GM23338 (cell line): ENCODE data around the gene SPEM2. TPM values are rescaled to one million over a fixed set of nuclear protein-coding genes. Genes with fewer than 3 reads are reported as not detected.
A peak's percentile ranks its signal among the peaks of the same experiment; 100 is the strongest.

Source experiments
- ATAC-seq: fragments of 200-7000 bp; cut with Tn5 transposase; 3 replicates; pipeline ENCODE4 v1.9.1; 2020
- DNase-seq: peaks from one replicate; pipeline ENCODE4 v3.0.0-alpha.2; 2015; ENCODE audit warnings: low spot score
- H2AFZ ChIP-seq: fragments of 200-600 bp; sonication (generic); 2 replicates; pipeline ENCODE4 v1.8.0; 2016; ENCODE audit warnings: antibody characterized with exemption, mild to moderate bottlenecking, moderate library complexity
- H3F3A ChIP-seq: fragments of 200-600 bp; sonication (generic); replicated peaks from 2 replicates; pipeline ENCODE4 v1.8.0; 2017; ENCODE audit warnings: antibody characterized with exemption, mixed run types, low read depth
- H3K27ac ChIP-seq: fragments of 200-600 bp; sonication (generic); 2 replicates; pipeline ENCODE4 v1.6.1; 2016; ENCODE audit warnings: low read depth
- H3K27me3 ChIP-seq: fragments of 200-600 bp; sonication (generic); 2 replicates; pipeline ENCODE4 v1.8.0; 2016; ENCODE audit warnings: mild to moderate bottlenecking, mixed run types, moderate library complexity; ENCODE audit not compliant: insufficient read depth
- H3K36me3 ChIP-seq: fragments of 200-600 bp; sonication (generic); 2 replicates; pipeline ENCODE4 v1.8.0; 2016; ENCODE audit warnings: mild to moderate bottlenecking; ENCODE audit not compliant: insufficient read depth
- H3K4me1 ChIP-seq: fragments of 200-600 bp; sonication (generic); 2 replicates; pipeline ENCODE4 v1.8.0; 2016; ENCODE audit warnings: mild to moderate bottlenecking, moderate library complexity; ENCODE audit not compliant: insufficient read depth
- H3K4me2 ChIP-seq: fragments of 200-600 bp; sonication (generic); 2 replicates; pipeline ENCODE4 v1.7.1; 2017; ENCODE audit warnings: mixed run types
- H3K4me3 ChIP-seq: fragments of 200-600 bp; sonication (generic); 2 replicates; pipeline ENCODE4 v1.6.1; 2016; ENCODE audit warnings: mixed run types
- H3K79me2 ChIP-seq: fragments of 200-600 bp; sonication (generic); replicated peaks from 2 replicates; pipeline ENCODE4 v1.8.0; 2017; ENCODE audit warnings: mild to moderate bottlenecking; ENCODE audit not compliant: insufficient read depth
- H3K9me2 ChIP-seq: fragments of 200-600 bp; sonication (generic); 2 replicates; pipeline ENCODE4 v1.8.0; 2017; ENCODE audit not compliant: insufficient read depth
- H4K20me1 ChIP-seq: fragments of 200-600 bp; sonication (generic); replicated peaks from 2 replicates; pipeline ENCODE4 v1.8.0; 2017; ENCODE audit warnings: mild to moderate bottlenecking; ENCODE audit not compliant: insufficient read depth
- H3K27ac Mint-ChIP-seq: 2 replicates; pipeline ENCODE4 v1.8.0; 2020; ENCODE audit warnings: inconsistent platforms, mild to moderate bottlenecking, moderate library complexity, mixed read lengths
- H3K27me3 Mint-ChIP-seq: 3 replicates; pipeline ENCODE4 v1.8.0; 2022; ENCODE audit warnings: low read depth, mild to moderate bottlenecking, moderate library complexity, mixed read lengths, inconsistent platforms; ENCODE audit not compliant: insufficient read depth, poor library complexity
- H3K36me3 Mint-ChIP-seq: 3 replicates; pipeline ENCODE4 v1.8.0; 2021; ENCODE audit warnings: low read depth, mild to moderate bottlenecking, inconsistent platforms, moderate library complexity, mixed read lengths
- H3K4me1 Mint-ChIP-seq: 3 replicates; pipeline ENCODE4 v1.8.0; 2020; ENCODE audit warnings: mild to moderate bottlenecking, inconsistent platforms, mixed read lengths
- H3K4me3 Mint-ChIP-seq: 3 replicates; pipeline ENCODE4 v1.8.0; 2021; ENCODE audit warnings: moderate library complexity, mild to moderate bottlenecking, inconsistent platforms, mixed read lengths
- H3K9me3 Mint-ChIP-seq: 3 replicates; pipeline ENCODE4 v1.8.0; 2020; ENCODE audit warnings: moderate library complexity, mild to moderate bottlenecking, inconsistent platforms, mixed read lengths
- CREB1 ChIP-seq: fragments of 250-450 bp; sonication (Bioruptor Pico); IDR thresholded peaks from 2 replicates; pipeline ENCODE4 v1.5.0; 2020; ENCODE audit warnings: low read depth, mild to moderate bottlenecking, moderate library complexity
- ETS1 ChIP-seq: IDR thresholded peaks from 2 replicates; pipeline ENCODE4 v1.6.1; 2016; ENCODE audit warnings: antibody characterized with exemption
- NANOG ChIP-seq: IDR thresholded peaks from 2 replicates; pipeline ENCODE4 v1.6.1; 2016; ENCODE audit warnings: antibody characterized with exemption, borderline replicate concordance
- POLR2AphosphoS5 ChIP-seq: IDR thresholded peaks from 2 replicates; pipeline ENCODE4 v1.6.1; 2016; ENCODE audit warnings: antibody characterized with exemption, low read depth
- ZNF331 ChIP-seq: fragments of 250-450 bp; sonication (Bioruptor Pico); IDR thresholded peaks from 2 replicates; pipeline ENCODE4 v1.5.0; 2020; ENCODE audit warnings: low read depth, mild to moderate bottlenecking, moderate library complexity
- polyA plus RNA-seq: library from polyadenylated mRNA; unstranded; fragments of >200 nt; fragmentation: Nextera tagmentation; extraction: Ambion mirVana; gene quantifications from 2 replicates; pipeline ENCODE4 v1.2.1, GENCODE V29; 2016
- total RNA-seq: library from RNA; depleted of rRNA; stranded (reverse); fragments of >200 nt; shearing (Covaris generic); gene quantifications from 2 replicates; pipeline ENCODE4 v1.2.3, GENCODE V29; 2014
- TF ChIP-seq, protein P1 (sequence below): fragments of 250-450 bp; sonication (Bioruptor Pico); IDR thresholded peaks from 2 replicates; pipeline ENCODE4 v1.5.0; 2020; ENCODE audit warnings: mild to moderate bottlenecking, moderate library complexity

The SPEM2 gene
- total and polyA plus RNA-seq, 2 experiments from 2014 or later, result not detected

- Histone ChIP-seq H3K4me3 (peak within 1 kb of the TSS; percentile 98), H3K4me2 (peak within 1 kb of the TSS; percentile 76), H4K20me1 (peaks cover 3% of the 10 kb centered on the region; the same call in 1 of the 2 replicates), H3K4me1 (peaks cover 32% of the 10 kb centered on the region), H3F3A (peaks cover 47% of the 10 kb centered on the region), H3K36me3 (no peaks in the 10 kb centered on the region), H3K79me2 (no peaks in the 10 kb centered on the region), H3K9me2 (no peaks in the 10 kb centered on the region), H3K27me3 (peaks cover 46% of the 10 kb centered on the region), H3K27ac (peak within 1 kb of the TSS; percentile 95), H2AFZ (peak within 1 kb of the TSS; percentile 72)
- peak within 1 kb of the TSS; percentile 98 for H3K27ac Mint-ChIP-seq
- TF ChIP-seq, protein P1, sequence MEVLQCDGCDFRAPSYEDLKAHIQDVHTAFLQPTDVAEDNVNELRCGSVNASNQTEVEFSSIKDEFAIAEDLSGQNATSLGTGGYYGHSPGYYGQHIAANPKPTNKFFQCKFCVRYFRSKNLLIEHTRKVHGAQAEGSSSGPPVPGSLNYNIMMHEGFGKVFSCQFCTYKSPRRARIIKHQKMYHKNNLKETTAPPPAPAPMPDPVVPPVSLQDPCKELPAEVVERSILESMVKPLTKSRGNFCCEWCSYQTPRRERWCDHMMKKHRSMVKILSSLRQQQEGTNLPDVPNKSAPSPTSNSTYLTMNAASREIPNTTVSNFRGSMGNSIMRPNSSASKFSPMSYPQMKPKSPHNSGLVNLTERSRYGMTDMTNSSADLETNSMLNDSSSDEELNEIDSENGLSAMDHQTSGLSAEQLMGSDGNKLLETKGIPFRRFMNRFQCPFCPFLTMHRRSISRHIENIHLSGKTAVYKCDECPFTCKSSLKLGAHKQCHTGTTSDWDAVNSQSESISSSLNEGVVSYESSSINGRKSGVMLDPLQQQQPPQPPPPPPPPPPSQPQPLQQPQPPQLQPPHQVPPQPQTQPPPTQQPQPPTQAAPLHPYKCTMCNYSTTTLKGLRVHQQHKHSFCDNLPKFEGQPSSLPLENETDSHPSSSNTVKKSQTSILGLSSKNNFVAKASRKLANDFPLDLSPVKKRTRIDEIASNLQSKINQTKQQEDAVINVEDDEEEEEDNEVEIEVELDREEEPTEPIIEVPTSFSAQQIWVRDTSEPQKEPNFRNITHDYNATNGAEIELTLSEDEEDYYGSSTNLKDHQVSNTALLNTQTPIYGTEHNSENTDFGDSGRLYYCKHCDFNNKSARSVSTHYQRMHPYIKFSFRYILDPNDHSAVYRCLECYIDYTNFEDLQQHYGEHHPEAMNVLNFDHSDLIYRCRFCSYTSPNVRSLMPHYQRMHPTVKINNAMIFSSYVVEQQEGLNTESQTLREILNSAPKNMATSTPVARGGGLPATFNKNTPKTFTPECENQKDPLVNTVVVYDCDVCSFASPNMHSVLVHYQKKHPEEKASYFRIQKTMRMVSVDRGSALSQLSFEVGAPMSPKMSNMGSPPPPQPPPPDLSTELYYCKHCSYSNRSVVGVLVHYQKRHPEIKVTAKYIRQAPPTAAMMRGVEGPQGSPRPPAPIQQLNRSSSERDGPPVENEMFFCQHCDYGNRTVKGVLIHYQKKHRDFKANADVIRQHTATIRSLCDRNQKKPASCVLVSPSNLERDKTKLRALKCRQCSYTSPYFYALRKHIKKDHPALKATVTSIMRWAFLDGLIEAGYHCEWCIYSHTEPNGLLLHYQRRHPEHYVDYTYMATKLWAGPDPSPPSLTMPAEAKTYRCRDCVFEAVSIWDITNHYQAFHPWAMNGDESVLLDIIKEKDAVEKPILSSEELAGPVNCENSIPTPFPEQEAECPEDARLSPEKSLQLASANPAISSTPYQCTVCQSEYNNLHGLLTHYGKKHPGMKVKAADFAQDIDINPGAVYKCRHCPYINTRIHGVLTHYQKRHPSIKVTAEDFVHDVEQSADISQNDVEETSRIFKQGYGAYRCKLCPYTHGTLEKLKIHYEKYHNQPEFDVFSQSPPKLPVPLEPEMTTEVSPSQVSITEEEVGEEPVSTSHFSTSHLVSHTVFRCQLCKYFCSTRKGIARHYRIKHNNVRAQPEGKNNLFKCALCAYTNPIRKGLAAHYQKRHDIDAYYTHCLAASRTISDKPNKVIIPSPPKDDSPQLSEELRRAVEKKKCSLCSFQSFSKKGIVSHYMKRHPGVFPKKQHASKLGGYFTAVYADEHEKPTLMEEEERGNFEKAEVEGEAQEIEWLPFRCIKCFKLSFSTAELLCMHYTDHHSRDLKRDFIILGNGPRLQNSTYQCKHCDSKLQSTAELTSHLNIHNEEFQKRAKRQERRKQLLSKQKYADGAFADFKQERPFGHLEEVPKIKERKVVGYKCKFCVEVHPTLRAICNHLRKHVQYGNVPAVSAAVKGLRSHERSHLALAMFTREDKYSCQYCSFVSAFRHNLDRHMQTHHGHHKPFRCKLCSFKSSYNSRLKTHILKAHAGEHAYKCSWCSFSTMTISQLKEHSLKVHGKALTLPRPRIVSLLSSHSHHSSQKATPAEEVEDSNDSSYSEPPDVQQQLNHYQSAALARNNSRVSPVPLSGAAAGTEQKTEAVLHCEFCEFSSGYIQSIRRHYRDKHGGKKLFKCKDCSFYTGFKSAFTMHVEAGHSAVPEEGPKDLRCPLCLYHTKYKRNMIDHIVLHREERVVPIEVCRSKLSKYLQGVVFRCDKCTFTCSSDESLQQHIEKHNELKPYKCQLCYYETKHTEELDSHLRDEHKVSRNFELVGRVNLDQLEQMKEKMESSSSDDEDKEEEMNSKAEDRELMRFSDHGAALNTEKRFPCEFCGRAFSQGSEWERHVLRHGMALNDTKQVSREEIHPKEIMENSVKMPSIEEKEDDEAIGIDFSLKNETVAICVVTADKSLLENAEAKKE (CRISPR knock-in tag), result no peak
- TF ChIP-seq POLR2AphosphoS5 (no peak), ZNF331 (CRISPR knock-in tag) (no peak), ETS1 (no peak), CREB1 (no peak), NANOG (no peak)
- peaks cover 52% of the 10 kb centered on the region for H3K27me3 Mint-ChIP-seq
- DNase-seq, result peak; percentile 35
- peak within 1 kb of the TSS; percentile 96 for H3K4me3 Mint-ChIP-seq
- peaks cover 33% of the 10 kb centered on the region for H3K4me1 Mint-ChIP-seq
- no peaks in the 10 kb centered on the region for H3K9me3 Mint-ChIP-seq
- no peaks in the 10 kb centered on the region; the same call in 2 of the 3 replicates for H3K36me3 Mint-ChIP-seq
- ATAC-seq, result no peak; the same call in 2 of the 3 replicates
These were observed 14.2 kb downstream of the SPEM2 start, which contains the start of gene FGF11 for GRCh38 chr17:7439462-7440112. FGF11 (plus strand) TSS chr17:7439512; CDS start chr17:7439621, 109 bp downstream.
